HG03342 (cell line): Measurements from ENCODE around the gene CHRNB4.
"Not testable (repeated sequence)": the region's sequence is repeated elsewhere in the genome, so short reads cannot be mapped to it uniquely, and the experiment has no call there.

Experiments
- ATAC-seq: cut with Tn5 transposase; IDR thresholded peaks from one replicate; pipeline ENCODE4 v1.9.1; 2021; ENCODE audit warnings: mild to moderate bottlenecking, moderate library complexity; ENCODE audit not compliant: unreplicated experiment

Gene CHRNB4

DNA sequence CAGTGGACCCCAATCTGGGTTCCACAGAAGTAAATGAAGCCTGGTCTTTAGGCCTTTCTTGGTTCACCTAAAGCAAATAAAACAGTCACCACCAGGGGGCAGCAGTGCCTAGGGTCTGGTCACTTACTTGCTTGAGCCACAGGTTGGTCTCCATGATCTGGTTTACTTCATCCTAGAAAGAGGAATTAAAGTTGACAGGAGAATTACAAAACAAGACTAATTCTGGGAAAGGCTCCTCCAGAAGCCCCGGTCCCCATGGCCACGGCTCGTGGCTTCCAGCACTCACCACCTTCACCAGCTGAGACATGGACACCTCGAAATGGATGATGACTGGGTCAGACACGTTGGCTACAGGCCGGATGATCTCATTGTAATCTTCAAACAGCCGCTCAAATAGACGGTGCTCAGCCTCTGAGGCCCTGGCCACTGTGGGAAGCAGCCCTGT is 22.5 kb downstream of the CHRNB4 start:
- ATAC-seq: no peak

DNA sequence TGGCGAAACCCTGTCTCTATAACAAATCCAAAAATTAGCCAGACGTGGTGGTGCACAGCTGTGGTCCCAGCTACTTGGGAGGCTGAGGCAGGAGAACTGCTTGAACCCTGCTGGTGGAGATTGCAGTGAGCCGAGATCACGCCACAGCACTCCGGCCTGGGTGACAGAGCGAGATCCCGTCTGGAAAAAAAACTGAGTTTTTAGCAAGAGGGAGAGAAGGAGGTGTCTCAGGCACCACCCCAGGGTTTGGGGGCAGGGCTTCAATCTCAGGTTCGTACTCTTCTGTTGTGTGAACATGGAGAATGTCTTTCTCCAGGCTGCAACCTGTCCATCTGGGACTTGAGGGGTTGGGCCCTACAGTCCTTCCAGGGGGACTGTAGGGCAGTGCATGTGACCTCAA is 22.9 kb downstream of the CHRNB4 start:
- ATAC-seq: no peak

DNA sequence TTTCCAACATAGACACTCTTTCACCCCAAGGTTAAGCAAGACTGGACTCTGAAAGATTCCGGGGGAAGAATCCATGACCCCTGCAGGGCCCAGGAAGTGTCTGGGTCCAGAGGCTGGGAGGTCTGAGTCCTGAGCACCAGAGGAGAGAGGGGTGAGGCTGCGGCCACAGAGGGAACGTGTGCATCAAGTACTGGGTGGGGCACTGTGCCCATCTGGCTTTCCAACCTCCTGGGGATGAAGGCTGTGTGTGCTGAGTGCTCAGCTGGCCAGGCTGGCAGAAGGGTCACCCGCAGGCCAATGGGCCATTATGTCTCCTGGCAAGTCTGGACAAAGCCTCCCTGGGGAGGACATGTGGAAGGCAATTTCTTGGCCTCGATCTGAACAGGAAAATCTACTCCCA is 23.5 kb downstream of the CHRNB4 start:
- ATAC-seq: no peak

DNA sequence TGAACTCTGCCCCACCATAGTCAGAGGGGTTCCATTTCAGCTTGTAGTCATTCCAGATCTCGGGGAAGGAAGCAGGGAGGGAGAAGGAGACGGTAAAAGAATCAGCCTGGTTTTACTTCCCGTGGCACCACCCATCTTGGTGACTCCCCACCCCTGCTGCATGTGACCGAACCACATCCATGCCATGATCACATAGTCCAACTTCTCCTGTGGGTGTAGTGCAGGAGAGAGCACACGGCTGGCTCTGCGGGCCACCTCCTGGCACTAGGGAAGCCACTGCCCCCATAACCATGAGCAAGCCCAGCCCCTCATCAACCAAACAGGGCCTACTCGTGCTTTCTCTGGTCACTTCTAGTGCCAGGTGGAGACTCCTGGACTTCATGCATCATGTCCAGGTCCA is 23.9 kb downstream of the CHRNB4 start:
- ATAC-seq: no peak

DNA sequence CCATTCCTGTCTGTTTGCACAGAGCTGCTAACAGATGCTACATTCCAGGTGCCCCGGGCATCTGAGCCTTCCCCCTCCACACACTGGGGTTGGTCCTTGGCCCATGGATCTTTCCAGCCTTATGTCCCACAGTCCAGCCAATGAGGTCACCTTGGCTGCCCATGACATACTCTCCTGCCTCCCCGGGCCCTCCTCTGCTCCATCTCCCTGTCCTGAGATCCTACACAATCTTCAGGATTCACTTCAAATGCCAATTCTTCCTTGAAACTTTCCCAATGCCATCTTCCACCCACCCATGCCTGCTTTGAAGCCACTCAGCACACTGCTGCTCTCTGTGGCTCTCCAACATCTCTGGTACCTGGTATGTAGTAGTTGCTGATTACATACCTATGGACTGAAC is 24.5 kb downstream of the CHRNB4 start:
- ATAC-seq: no peak

DNA sequence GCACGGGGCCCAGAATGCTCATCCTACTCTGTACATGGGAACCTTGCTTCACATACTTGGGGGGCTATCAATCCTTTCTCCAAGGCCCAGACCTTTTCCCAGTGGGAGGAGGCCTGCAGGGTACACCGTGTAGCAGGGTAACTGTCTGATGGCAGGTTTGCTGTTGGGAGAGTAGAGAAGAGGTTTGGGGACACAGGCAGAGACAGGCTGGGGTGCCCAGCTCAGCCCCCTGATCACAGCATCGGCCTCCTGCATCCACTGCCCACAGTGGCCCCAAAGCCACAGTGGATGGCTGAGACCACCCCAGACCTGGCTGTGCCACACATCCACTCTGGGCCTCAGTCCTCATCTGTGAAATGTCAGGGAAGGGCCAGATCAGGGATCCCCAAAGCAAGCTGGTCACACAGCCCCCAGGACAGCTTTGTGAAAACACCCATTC is 25.8 kb downstream of the CHRNB4 start:
- ATAC-seq: no peak

DNA sequence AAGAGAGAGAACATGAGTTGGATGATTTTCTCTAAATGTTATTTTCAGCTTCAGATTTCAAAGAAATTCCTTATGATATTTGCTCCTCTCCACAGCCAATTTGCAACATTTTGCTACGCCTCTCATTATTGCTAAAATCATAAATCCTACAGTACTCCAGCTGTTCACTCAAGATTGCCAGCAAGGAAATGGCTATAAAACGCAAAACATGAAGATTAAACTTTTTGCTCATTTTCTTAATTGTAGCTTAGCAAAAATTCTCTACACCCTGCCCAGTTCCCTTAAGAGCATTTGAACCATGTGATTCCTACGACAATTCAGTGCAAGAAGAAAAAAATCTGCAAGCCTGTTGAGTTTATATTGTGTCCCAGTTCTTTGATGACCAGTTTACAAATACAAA is 27.0 kb downstream of the CHRNB4 start:
- no peak for ATAC-seq

DNA sequence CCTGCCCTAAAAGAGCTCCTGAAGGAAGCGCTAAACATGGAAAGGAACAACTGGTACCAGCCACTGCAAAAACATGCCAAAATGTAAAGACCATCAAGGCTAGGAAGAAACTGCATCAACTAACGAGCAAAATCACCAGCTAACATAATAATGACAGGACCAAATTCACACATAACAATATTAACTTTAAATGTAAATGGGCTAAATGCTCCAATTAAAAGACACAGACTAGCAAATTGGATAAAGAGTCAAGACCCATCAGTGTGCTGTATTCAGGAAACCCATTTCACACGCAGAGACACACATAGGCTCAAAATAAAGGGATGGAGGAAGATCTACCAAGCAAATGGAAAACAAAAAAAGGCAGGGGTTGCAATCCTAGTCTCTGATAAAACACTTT is 31.5 kb downstream of the CHRNB4 start:
- not testable (repeated sequence) for ATAC-seq

DNA sequence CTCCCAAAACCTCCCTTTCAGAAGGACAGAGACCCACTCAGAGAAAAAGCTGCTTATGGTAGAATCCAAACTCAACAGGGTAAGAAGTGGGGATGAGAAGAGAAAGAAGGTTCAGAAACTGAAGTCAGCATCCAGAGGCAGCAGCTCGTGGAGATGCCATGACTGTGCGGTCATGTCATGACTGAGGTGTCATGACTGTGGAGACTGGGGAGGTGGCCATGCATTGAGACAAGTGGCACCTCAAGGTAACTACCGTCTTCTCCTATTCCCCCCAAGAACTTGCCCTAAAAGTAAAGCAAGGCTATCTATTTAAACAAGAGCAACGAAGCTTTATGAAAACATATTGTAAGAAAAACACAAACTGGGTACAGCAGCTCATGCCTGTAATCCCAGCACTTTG is 35.3 kb downstream of the CHRNB4 start:
- ATAC-seq: no peak

DNA sequence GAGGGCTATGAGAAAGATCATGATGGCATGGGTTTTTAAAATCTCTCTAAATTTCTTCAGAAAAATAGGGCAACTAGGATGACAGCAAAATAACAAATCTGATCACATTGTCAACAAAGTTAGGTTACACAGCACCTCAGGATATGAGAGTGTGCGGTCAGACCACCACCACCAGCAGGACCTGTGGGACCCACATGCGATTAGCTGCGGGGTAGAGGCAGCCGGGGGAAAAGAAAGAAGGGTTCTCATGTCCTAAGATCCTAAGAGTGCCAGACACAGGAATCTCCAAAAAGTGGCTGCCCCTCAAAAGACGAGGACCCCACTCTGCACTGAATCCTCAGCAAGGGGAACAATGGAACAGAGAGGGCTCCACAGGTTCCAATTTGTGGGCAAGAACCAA is 35.8 kb downstream of the CHRNB4 start:
- no peak for ATAC-seq

DNA sequence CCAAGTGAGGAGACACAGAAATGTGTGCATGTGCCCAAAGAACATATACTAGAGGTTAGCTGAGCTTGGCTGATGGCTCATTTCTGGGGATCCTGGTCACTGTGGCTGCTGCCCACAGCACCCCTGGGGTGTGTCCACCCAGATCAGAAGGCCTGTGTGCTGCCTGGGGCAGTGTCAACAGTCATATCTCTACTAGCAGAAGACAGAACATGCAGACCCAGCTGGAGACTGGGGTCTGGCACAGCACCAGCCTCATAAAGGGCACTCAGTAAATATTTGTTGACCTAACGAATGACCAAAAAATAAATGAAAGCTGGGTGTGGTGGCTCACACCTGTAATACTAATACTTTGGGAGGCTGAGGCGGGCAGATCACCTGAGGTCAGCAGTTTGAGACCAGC is 36.6 kb downstream of the CHRNB4 start:
- no peak for ATAC-seq

DNA sequence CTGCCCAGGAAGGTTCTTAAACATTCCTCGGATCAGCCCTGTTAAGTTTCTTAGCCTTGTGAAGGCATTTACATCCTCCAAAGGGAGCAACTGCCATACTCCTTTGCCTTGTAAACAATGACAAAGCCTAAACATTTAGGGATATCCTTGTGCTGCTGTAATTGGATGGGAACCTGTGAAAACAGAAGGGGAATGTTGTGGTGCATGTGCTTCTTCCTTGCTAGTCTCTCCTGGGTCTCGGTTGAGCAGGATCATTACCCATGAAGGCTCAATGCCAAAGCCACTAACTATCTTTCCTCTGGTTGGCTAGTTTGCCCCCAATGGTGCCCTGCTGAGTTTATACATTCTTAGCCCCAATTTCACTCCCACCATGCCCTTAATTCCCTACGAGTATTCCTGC is 37.5 kb downstream of the CHRNB4 start:
- ATAC-seq: no peak

DNA sequence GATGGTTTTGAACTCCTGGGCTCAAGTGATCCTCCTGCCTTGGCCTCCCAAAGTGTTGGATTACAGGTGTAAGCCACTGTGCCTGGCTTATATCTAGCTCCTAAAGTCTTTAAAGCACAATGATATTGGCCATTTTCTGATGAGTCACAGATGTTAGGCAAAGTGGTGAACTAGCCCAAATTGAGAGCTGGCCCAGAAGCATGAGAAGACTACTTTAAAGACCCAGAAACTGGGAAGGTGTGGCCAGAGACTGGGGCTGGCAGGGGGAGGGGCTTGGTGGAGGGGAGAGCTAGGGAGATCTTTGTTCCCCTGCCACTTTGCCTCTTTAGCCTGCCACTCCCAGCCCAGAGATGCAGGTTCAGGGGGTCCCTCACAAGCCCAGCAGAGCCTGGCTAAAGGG is 41.8 kb downstream of the CHRNB4 start:
- ATAC-seq: no peak

DNA sequence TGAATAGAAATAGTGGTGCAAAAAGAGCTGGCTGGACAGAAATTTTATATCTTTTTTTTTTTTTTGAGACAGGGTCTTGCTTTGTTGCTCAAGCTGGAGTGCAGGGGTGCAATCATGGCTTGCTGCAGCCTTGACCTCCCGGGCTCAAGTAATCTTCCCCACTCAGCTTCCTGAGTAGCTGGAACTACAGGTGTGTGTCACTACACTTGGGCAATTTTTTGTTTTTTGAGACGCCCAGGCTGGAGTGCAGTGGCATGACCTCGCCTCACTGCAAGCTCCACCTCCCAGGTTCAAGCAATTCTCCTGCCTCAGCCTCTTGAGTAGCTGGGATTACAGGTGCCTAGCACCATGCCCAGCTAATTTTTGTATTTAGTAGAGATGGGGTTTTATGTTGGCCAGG is 42.7 kb downstream of the CHRNB4 start:
- ATAC-seq: no peak

DNA sequence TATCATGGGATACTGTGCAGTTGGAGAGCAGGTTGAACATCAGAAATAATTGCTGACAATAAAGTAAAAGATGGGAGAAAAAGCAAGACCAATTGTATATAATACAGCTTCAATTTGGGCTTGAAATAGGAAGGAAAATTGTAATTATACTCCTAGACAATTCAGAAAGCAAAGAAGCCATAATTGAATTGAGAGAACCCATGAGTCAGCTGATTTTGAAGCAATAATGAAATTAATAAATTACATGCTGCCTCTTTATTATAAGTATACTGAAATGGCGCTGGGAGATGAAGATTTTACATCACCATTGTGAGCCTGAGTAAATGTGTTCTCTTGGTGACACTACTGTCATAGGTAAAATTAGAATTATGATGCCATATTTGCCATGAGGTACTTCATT is 43.4 kb downstream of the CHRNB4 start:
- ATAC-seq: no peak

DNA sequence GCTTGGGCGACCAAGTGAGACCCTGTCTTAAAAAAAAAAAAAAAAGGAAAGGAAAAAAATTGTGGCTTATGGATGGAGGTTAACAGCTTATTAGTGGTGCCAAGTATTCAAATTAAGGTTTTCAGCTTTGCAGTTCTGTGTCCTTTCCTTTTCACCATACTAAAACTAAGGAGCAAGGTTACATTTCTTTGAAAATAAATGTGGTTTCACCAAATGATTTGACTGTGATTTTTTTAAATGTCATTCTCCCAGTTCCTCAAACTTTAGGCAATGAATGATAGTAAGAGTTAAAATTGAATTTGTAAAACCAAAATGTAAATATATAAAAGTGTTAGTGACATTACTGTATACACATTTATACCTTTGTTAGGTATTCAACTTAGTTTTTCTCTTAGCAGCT is 66.1 kb downstream of the CHRNB4 start:
- ATAC-seq: no peak
